Raji (cell line): ENCODE data around the gene ZNF776.

Experiments
- POLR2A ChIP-seq: IDR thresholded peaks from 2 replicates; pipeline ENCODE4 v1.6.1; 2011; ENCODE audit warnings: low read depth, low read length, control low read depth; ENCODE audit not compliant: insufficient read depth

ZNF776 gene

DNA sequence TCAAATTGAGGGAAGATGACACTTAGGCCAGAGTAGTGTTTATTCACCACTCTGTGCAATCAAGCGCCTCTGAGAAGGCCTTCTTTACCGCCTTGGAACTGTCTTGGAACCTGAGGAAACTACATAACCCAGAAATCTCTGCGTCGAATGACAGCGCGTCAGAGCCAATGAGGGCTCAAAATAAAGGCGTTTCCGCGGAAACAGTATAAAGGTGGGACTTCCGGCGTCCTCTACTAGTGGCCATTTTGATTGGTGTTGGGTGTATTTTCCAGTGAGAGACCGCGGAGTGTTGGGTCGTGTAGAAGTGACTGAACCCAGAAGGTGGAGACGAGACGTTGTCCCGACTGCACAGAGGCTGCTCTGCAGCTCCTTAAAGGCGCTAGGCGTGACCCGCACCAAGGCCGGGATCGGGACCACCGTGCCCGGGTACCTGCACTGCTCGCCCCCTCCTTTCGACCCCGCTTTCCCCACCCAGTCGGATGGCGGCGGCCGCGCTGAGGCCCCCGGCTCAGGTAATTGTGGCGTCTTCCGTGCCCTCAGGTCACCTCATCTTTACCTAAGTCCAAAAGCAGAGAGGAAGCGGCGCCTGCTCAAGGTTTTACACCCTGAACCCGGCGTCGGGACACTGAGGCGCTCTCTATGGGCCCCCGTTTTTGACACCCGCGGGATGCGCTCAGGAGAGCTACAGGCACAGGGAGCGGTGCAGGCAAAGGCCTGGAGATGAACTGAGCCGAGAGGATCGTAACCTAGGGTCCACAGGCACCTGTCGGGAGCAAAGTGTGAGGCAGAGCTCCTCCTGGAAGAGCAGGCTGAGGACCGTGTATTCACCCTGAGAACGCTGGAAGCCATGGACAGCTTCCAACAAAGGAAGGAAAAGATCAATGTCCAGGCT is at the start of gene ZNF776:
Gene ZNF776, plus strand, starts transcription at position 236 of the 892 bp plus-strand sequence. Its CDS starts 244 bp downstream, at position 480.
- peak; percentile 77 for TF ChIP-seq POLR2A

GRCh38 chr19:57701625-57702024 is 45.0 kb upstream of the ZNF776 start:
- TF ChIP-seq POLR2A, result no peak

DNA sequence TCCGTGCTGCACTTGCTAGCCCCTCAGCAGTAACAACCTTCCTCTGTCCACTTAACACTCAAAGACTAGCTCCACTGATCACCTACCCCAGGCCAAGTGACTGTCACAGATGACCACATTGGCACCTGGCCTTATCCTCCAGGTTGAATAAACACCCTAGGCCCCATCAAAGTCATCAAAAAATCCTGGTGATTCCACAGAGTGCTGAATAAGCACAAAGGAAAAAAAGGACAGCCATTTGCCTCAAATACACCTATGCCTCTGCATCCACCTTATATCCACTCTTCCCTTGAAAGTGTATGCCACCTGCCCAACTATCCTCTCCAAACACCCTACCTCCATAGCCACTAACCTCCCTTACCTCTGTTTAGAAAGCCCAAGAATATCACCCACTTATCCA is 40.3 kb upstream of the ZNF776 start:
- no peak for TF ChIP-seq POLR2A

- no peak for TF ChIP-seq POLR2A
Observed at GRCh38 chr19:57708641-57709361, 37.8 kb upstream of the ZNF776 start, which contains the start of gene ZNF154. TSS of gene ZNF154 (minus strand) at chr19:57709204. CDS start at chr19:57708971, 233 bp downstream.

GRCh38 chr19:57709616-57710015 is 37.0 kb upstream of the ZNF776 start:
- no peak for TF ChIP-seq POLR2A

- TF ChIP-seq POLR2A, result no peak
Observed at GRCh38 chr19:57712222-57712621, 34.4 kb upstream of the ZNF776 start.

DNA sequence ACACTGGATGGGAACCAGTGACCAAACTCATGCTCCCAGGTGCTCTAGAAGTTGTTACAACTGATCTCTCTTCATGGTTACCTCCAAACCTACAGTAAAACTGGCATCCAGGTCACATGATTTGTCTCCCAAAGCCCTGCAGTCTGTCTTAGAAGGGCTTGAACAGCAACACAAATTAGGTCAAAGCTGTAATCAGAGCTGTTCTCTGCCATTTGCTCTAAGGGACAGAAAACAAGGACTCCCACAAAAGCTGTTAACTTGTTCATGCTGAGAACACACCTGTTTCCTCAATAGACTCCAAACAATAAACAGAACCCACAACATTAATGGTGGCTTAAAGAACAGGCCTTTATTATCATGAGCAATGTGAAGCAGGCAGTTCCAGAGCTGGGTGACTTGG is 27.2 kb upstream of the ZNF776 start:
- no peak for TF ChIP-seq POLR2A

- no peak for TF ChIP-seq POLR2A
Observed at GRCh38 chr19:57719901-57720519, 26.6 kb upstream of the ZNF776 start.

- no peak for TF ChIP-seq POLR2A
Observed at GRCh38 chr19:57720878-57721277, 25.7 kb upstream of the ZNF776 start.

GRCh38 chr19:57747472-57747807 is 825 bp downstream of the ZNF776 start:
- TF ChIP-seq POLR2A, result no peak

DNA sequence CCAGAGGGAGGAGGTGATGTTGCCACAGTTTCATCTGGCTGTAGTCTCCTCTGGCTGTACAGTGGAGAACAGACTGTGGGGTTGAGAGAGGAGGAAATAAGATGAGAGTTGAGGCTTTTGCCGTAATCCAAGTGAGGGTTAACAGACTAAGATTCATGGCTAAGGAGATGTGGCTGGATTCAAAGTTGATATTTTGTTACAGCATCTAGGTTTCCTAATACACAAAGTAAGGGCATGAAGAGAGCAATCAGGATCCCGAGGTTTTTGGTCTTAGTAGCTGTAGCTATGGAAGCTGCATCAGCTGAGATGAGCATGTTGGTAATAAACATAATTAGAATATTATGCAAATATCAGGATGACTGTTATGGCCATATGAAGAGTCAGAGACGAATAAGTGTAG is 1.4 kb downstream of the ZNF776 start:
- no peak for TF ChIP-seq POLR2A

GRCh38 chr19:57754091-57754673 is 7.6 kb downstream of the ZNF776 start:
- no peak for TF ChIP-seq POLR2A

GRCh38 chr19:57755031-57755430 is 8.4 kb downstream of the ZNF776 start:
- no peak for TF ChIP-seq POLR2A

- TF ChIP-seq POLR2A, result no peak
Observed at GRCh38 chr19:57757941-57758340, 11.3 kb downstream of the ZNF776 start.

- no peak for TF ChIP-seq POLR2A
Observed at GRCh38 chr19:57759096-57759495, 12.5 kb downstream of the ZNF776 start.
